ENCODE data around the gene C9orf43. TPM values are rescaled to one million over a fixed set of nuclear protein-coding genes. Genes with fewer than 3 reads are reported as not detected.

Gene C9orf43
- total RNA-seq, 1 experiment from 2014 or later, result 0.28 TPM

- no peak overlapping the region for H3K4me3 Mint-ChIP-seq
- no peaks in the 10 kb centered on the region; the same call in 1 of the 2 replicates for H3K27me3 Mint-ChIP-seq (ENCODE audit: low read depth)
- POLR2A ChIA-PET, result no interaction called here
- ATAC-seq, result no peak; the same call in 1 of the 2 replicates
- H3K9me3 Mint-ChIP-seq, result no peaks in the 10 kb centered on the region
- H3K4me1 Mint-ChIP-seq, result peaks cover 14% of the 10 kb centered on the region
- no peak overlapping the region for H3K27ac Mint-ChIP-seq
- no peaks in the 10 kb centered on the region for H3K36me3 Mint-ChIP-seq
- DNase-seq (ENCODE audit: low spot score), result no peak
- TF ChIP-seq E2F1 (CRISPR knock-in tag; IDR thresholded peaks at IDR 0.05), result no peak
- TF ChIP-seq ZNF671 (CRISPR knock-in tag; IDR thresholded peaks at IDR 0.05), result no peak
- TF ChIP-seq PRDM15 (CRISPR knock-in tag; IDR thresholded peaks at IDR 0.05), result no peak
- no peak for TF ChIP-seq JUN (CRISPR knock-in tag; IDR thresholded peaks at IDR 0.05)
- no peak for TF ChIP-seq FOXJ3 (CRISPR knock-in tag; IDR thresholded peaks at IDR 0.05; ENCODE audit: borderline replicate concordance)
- TF ChIP-seq RELA (CRISPR knock-in tag; IDR thresholded peaks at IDR 0.05; ENCODE audit: borderline replicate concordance), result no peak
- TF ChIP-seq CREB1 (CRISPR knock-in tag; IDR thresholded peaks at IDR 0.05), result no peak
- no peak for TF ChIP-seq ATF2 (CRISPR knock-in tag; IDR thresholded peaks at IDR 0.05; ENCODE audit: borderline replicate concordance, low read depth)
- TF ChIP-seq CTCF (IDR thresholded peaks at IDR 0.05), result no peak
- TF ChIP-seq EMX1 (CRISPR knock-in tag; IDR thresholded peaks at IDR 0.05), result no peak
- no peak for TF ChIP-seq MYBL2 (CRISPR knock-in tag; IDR thresholded peaks at IDR 0.05)
- no peak for TF ChIP-seq RORB (CRISPR knock-in tag; IDR thresholded peaks at IDR 0.05)
- no peak for TF ChIP-seq ZNF396 (CRISPR knock-in tag; IDR thresholded peaks at IDR 0.05; ENCODE audit: borderline replicate concordance)
- TF ChIP-seq ERG (CRISPR knock-in tag; IDR thresholded peaks at IDR 0.05), result no peak
- no peak for TF ChIP-seq ZNF232 (CRISPR knock-in tag; IDR thresholded peaks at IDR 0.05)
- no peak for TF ChIP-seq GRHL2 (CRISPR knock-in tag; IDR thresholded peaks at IDR 0.05; ENCODE audit: insufficient replicate concordance, severe bottlenecking)
- no peak for TF ChIP-seq ZNF219 (CRISPR knock-in tag; IDR thresholded peaks at IDR 0.05; ENCODE audit: borderline replicate concordance)
- no peak for TF ChIP-seq ZNF423 (CRISPR knock-in tag; IDR thresholded peaks at IDR 0.05)
- CTCF ChIA-PET, result interaction anchor here (0.8 to 1.1 kb wide), 2 partner anchors 9 to 31 kb away, joined by 3 read pairs; no protein-coding TSS in a partner anchor
These were observed 67.1 kb downstream of the C9orf43 start for GRCh38 chr9:113477661-113478060.
